Activated CD4-positive, alpha-beta memory T cell treated with anti-CD3 and anti-CD28 coated beads for 36 hours (primary cell): Measurements from ENCODE around the gene TEAD3. TPM values are rescaled to one million over a fixed set of nuclear protein-coding genes. Genes with fewer than 3 reads are reported as not detected.
"Not testable (repeated sequence)": the region's sequence is repeated elsewhere in the genome, so short reads cannot be mapped to it uniquely, and the experiment has no call there.

Experiments
- CTCF ChIA-PET: fragments of 350-600 bp; sonication (Branson Sonifier 250); formaldehyde crosslinking; loops from one replicate; lab custom pipeline; 2021; ENCODE audit warnings: antibody characterized with exemption, inconsistent platforms; lab: Charles Lee
- POLR2A ChIA-PET: fragments of 350-600 bp; sonication (Branson Sonifier 250); formaldehyde crosslinking; loops from one replicate; lab custom pipeline; 2021; ENCODE audit warnings: antibody characterized with exemption; lab: Charles Lee
- DNase-seq: peaks from one replicate; pipeline ENCODE4 v3.0.0-alpha.2; 2020
- H3K27ac Mint-ChIP-seq: one replicate; pipeline ENCODE4 v1.8.0; 2021; ENCODE audit warnings: mixed read lengths
- H3K27me3 Mint-ChIP-seq: one replicate; pipeline ENCODE4 v1.8.0; 2021; ENCODE audit warnings: mixed read lengths
- H3K36me3 Mint-ChIP-seq: one replicate; pipeline ENCODE4 v1.8.0; 2021; ENCODE audit warnings: mixed read lengths
- H3K4me1 Mint-ChIP-seq: one replicate; pipeline ENCODE4 v1.8.0; 2021; ENCODE audit warnings: low read depth, mixed read lengths
- H3K4me3 Mint-ChIP-seq: one replicate; pipeline ENCODE4 v1.8.0; 2021; ENCODE audit warnings: mild to moderate bottlenecking, mixed read lengths
- H3K9me3 Mint-ChIP-seq: one replicate; pipeline ENCODE4 v1.8.0; 2021; ENCODE audit warnings: mixed read lengths
- intact Hi-C: fragments of 100-400 bp; cut with micrococcal nuclease; formaldehyde crosslinking; loops from one replicate; pipeline ENCODE4 v1.15.1; 2023
- total RNA-seq, 2 experiments: library from RNA; stranded (reverse); gene quantifications; one replicate each; pipeline ENCODE4 v1.2.3, GENCODE V29; 2021

TEAD3 gene
- total RNA-seq, 2 experiments from 2014 or later, result 1.8 to 2.2 TPM

DNA sequence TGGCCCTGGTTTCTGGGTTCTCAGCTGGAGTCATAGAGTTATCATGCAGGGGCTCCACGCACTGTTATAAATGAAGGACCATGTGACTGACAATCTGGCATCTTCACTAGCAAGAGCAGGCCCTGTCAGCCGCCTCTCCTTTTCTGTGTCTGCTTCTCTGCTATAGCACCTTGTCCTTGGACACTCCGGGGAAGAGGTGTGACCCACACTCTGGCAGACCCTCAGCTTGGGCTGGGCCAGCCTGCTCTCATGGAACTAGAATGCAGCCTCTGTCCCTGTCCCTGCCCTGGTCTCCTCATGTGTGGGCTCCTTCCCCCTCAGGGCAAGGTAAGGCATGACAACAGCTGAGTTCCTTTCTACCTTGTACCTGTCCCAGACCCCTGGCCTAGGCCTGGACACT lies 55.7 kb downstream of the TEAD3 start:
- Mint-ChIP-seq H3K4me1 (peaks cover 6% of the 10 kb centered on the region), H3K27me3 (no peaks in the 10 kb centered on the region), H3K4me3 (no peak overlapping the region), H3K27ac (no peak overlapping the region), H3K9me3 (no peaks in the 10 kb centered on the region), H3K36me3 (no peaks in the 10 kb centered on the region)
- DNase-seq, result no peak
- CTCF ChIA-PET, result interaction anchor here (1.7 kb wide), 1 partner anchor 9 kb away, joined by 3 read pairs; no protein-coding TSS in a partner anchor
- intact Hi-C loops, result no loop called here
- POLR2A ChIA-PET, result no interaction called here

DNA sequence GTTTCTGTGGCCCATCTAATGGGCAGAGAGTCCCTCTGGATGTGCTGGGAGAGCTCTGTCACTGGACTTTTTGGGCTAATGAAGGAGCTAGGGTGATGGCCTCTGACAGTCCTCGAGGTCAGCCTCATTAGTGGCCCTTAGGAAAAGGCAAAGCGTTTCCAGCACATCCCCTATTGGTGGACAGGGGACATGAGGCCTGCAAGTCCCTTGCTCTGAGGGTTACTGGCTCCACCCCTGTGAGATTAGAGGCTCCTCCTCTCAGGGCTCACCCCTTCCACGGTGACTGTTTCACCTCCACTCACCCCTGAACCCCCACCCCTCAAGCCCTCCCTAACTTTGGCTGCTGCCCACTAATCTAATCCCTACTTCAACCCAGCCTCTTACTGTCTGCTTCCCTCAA lies 57.6 kb downstream of the TEAD3 start:
- Mint-ChIP-seq H3K27ac (no peak overlapping the region), H3K9me3 (no peaks in the 10 kb centered on the region), H3K4me3 (no peak overlapping the region), H3K36me3 (no peaks in the 10 kb centered on the region), H3K4me1 (no peaks in the 10 kb centered on the region), H3K27me3 (no peaks in the 10 kb centered on the region)
- DNase-seq, result no peak
- ChIA-PET POLR2A (no interaction called here), CTCF (no interaction called here)
- intact Hi-C loops, result no loop called here

DNA sequence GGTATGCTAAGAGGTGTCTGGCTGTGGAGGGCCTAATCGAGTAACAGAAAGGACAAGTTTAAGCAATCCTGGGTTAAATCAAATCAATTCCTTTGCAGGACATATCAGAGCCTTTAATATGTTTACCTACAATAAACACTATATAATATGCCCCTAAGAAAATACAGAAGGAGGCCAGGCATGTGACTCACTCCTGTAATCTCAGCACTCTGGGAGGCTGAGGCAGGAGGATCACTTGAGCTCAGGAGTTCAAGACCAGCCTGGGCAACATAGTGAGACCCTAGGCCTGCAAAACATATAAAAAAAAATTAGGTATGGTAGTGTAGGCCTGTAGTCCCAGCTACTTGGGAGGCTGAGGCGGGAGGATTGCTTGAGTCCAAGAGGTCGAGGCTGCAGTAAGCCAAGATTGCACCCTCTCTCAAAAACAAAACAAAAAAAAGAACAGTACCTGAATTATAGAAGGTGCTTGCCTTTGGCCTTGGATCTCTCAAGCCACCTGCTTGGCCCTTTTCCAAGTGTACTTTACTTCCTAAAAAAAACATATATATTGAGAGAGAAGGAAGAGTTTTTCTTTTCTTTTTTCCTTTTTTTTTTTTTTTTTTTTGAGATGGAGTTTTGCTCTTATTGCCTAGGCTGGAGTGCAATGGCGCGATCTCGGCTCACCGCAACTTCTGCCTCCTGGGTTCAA lies 58.4 kb downstream of the TEAD3 start:
- CTCF ChIA-PET, result interaction anchor here (2.1 kb wide), 1 partner anchor 11 kb away, joined by 8 read pairs; no protein-coding TSS in a partner anchor
- H3K4me1 Mint-ChIP-seq, H3K9me3 Mint-ChIP-seq, POLR2A ChIA-PET, intact Hi-C loops, H3K27me3 Mint-ChIP-seq, H3K27ac Mint-ChIP-seq, DNase-seq, H3K4me3 Mint-ChIP-seq, H3K36me3 Mint-ChIP-seq: not testable (repeated sequence)

GRCh38 chr6:35436071-35436857 lies 60.6 kb downstream of the TEAD3 start:
- H3K27me3 Mint-ChIP-seq, result no peaks in the 10 kb centered on the region
- H3K36me3 Mint-ChIP-seq, result no peaks in the 10 kb centered on the region
- no peaks in the 10 kb centered on the region for H3K9me3 Mint-ChIP-seq
- H3K4me3 Mint-ChIP-seq, result no peak overlapping the region
- POLR2A ChIA-PET, result interaction anchor here (0.6 to 1.1 kb wide), 2 partner anchors 20 to 36 kb away, joined by 3 to 7 read pairs; no protein-coding TSS in a partner anchor
- CTCF ChIA-PET, result interaction anchor here (1.2 to 2.1 kb wide), 2 partner anchors 13 to 94 kb away, joined by 7 to 8 read pairs; partner anchors contain the start of gene PPARD
- H3K27ac Mint-ChIP-seq, result no peak overlapping the region
- no peak for DNase-seq
- intact Hi-C loops, result no loop called here
- H3K4me1 Mint-ChIP-seq, result no peaks in the 10 kb centered on the region

- no peak for DNase-seq
- H3K27me3 Mint-ChIP-seq, result no peaks in the 10 kb centered on the region
- no peak overlapping the region for H3K27ac Mint-ChIP-seq
- H3K9me3 Mint-ChIP-seq, result peaks cover under 1% of the 10 kb centered on the region
- POLR2A ChIA-PET, result no interaction called here
- no peaks in the 10 kb centered on the region for H3K36me3 Mint-ChIP-seq
- H3K4me3 Mint-ChIP-seq, result no peak overlapping the region
- H3K4me1 Mint-ChIP-seq, result no peaks in the 10 kb centered on the region
- CTCF ChIA-PET, result interaction anchor here (0.7 to 1.2 kb wide), 2 partner anchors 14 to 93 kb away, joined by 3 to 7 read pairs; partner anchors contain the start of gene PPARD
- intact Hi-C loops, result no loop called here
Measured at GRCh38 chr6:35435074-35435837, 61.6 kb downstream of the TEAD3 start.

DNA sequence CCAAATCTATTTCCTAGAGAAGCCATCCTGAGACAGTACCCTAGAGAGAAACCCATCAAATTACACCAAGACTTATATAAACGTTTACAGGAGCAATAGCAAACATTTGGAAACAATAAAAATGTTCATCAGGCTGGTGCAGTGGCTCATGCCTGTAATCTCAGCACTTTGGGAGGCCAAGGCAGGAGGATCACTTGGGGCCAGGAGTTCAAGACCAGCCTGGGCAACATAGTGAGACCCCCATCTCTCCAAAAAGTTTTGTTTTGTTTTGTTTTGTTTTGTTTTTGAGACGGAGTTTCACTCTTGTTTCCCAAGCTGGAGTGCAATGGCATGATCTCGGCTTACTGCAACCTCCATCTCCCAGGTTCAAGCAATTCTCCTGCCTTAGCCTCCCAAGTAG lies 64.2 kb downstream of the TEAD3 start:
- not testable (repeated sequence) for H3K4me3 Mint-ChIP-seq

GRCh38 chr6:35432291-35432690 lies 64.6 kb downstream of the TEAD3 start:
- intact Hi-C loops, result no loop called here
- H3K36me3 Mint-ChIP-seq, result peaks cover 15% of the 10 kb centered on the region
- ChIA-PET POLR2A (no interaction called here), CTCF (interaction anchor here (1.4 kb wide), 1 partner anchor 17 kb away, joined by 5 read pairs; no protein-coding TSS in a partner anchor)
- DNase-seq, result no peak
- peaks cover 23% of the 10 kb centered on the region for H3K9me3 Mint-ChIP-seq
- H3K4me1 Mint-ChIP-seq, result no peaks in the 10 kb centered on the region
- H3K4me3 Mint-ChIP-seq, result no peak overlapping the region
- no peaks in the 10 kb centered on the region for H3K27me3 Mint-ChIP-seq
- no peak overlapping the region for H3K27ac Mint-ChIP-seq

More for the DNA sequence above, 64.2 kb downstream of the TEAD3 start:
- CTCF ChIA-PET, result interaction anchor here (1.4 kb wide), 1 partner anchor 17 kb away, joined by 5 read pairs; no protein-coding TSS in a partner anchor
- intact Hi-C loops, POLR2A ChIA-PET, H3K4me1 Mint-ChIP-seq, H3K27me3 Mint-ChIP-seq, H3K27ac Mint-ChIP-seq, DNase-seq: not testable (repeated sequence)
- H3K9me3 Mint-ChIP-seq, result peaks cover 23% of the 10 kb centered on the region
- peaks cover 15% of the 10 kb centered on the region for H3K36me3 Mint-ChIP-seq

- Mint-ChIP-seq H3K27ac (no peak overlapping the region), H3K9me3 (peaks cover 23% of the 10 kb centered on the region), H3K27me3 (no peaks in the 10 kb centered on the region), H3K4me1 (no peaks in the 10 kb centered on the region), H3K4me3 (no peak overlapping the region), H3K36me3 (peaks cover 34% of the 10 kb centered on the region)
- POLR2A ChIA-PET, result no interaction called here
- DNase-seq, result no peak
- intact Hi-C loops, result no loop called here
- CTCF ChIA-PET, result interaction anchor here (0.7 kb wide), 2 partner anchors 10 to 188 kb away, joined by 4 read pairs; no protein-coding TSS in a partner anchor
Measured at GRCh38 chr6:35429463-35429862, 67.4 kb downstream of the TEAD3 start.

DNA sequence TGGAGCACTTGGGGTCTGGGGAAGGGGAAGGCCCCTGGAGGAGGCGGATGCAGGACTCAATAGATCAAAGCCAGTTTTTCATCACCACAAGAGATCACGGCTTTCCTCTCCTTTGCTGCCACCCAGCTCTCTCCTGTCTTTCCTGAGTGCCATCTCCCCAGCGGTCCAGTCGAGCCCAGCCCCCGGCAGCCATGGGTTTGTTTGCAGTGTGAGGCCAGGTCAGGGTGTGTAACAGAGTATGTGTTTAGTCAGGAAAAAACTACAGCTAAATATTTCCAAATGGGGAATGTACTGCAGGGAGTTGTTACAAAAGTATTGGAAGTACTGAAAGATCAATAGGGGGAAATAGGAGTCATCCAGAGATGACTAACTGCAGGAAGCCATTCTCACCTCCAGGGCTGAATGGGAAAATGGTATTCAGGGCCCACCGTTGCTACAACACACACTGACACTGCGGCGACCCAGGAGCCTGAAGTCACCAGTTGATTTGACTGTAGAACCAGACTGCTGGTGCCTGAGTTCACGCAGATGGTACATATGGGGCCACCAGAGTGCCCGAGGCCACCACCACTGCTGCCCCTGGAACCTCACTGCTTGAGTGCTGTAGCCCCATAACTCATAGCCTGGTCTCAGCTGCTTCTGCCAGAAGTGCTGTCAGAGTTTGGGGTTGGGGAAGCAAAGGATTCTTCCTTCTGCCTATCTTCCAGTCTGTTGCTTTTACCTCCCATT lies 68.3 kb downstream of the TEAD3 start:
- Mint-ChIP-seq H3K36me3 (peaks cover 34% of the 10 kb centered on the region), H3K9me3 (peaks cover 23% of the 10 kb centered on the region), H3K4me1 (no peaks in the 10 kb centered on the region), H3K27me3 (no peaks in the 10 kb centered on the region), H3K27ac (no peak overlapping the region), H3K4me3 (no peak overlapping the region)
- no peak for DNase-seq
- ChIA-PET POLR2A (no interaction called here), CTCF (interaction anchor here (0.6 kb wide), 2 partner anchors 94 to 127 kb away, joined by 3 read pairs; no protein-coding TSS in a partner anchor)
- intact Hi-C loops, result no loop called here

DNA sequence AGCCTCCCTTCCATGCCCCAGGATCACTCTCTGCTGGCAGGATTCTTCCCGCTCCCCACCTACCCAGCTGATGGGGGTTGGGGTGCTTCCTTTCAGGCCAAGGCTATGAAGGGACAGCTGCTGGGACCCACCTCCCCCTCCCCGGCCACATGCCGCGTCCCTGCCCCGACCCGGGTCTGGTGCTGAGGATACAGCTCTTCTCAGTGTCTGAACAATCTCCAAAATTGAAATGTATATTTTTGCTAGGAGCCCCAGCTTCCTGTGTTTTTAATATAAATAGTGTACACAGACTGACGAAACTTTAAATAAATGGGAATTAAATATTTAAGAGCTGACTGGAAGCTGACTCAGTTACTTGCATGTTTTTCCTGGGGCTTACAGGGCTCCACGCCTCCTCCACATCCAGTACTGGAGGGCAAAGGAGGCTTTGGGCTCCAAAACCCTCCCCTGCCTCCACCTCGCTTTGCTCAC lies 69.0 kb downstream of the TEAD3 start:
- no peak for DNase-seq
- CTCF ChIA-PET, result interaction anchor here (0.6 kb wide), 1 partner anchor 95 kb away, joined by 3 read pairs; no protein-coding TSS in a partner anchor
- peaks cover 23% of the 10 kb centered on the region for H3K9me3 Mint-ChIP-seq
- H3K27me3 Mint-ChIP-seq, result no peaks in the 10 kb centered on the region
- no peak overlapping the region for H3K27ac Mint-ChIP-seq
- H3K36me3 Mint-ChIP-seq, result peaks cover 34% of the 10 kb centered on the region
- H3K4me1 Mint-ChIP-seq, result no peaks in the 10 kb centered on the region
- intact Hi-C loops, result no loop called here
- POLR2A ChIA-PET, result no interaction called here
- H3K4me3 Mint-ChIP-seq, result no peak overlapping the region

GRCh38 chr6:35427435-35427834 lies 69.4 kb downstream of the TEAD3 start:
- Mint-ChIP-seq H3K4me1 (no peaks in the 10 kb centered on the region), H3K9me3 (peaks cover 23% of the 10 kb centered on the region), H3K36me3 (peaks cover 36% of the 10 kb centered on the region), H3K4me3 (no peak overlapping the region), H3K27me3 (no peaks in the 10 kb centered on the region), H3K27ac (no peak overlapping the region)
- intact Hi-C loops, result no loop called here
- ChIA-PET CTCF (no interaction called here), POLR2A (no interaction called here)
- no peak for DNase-seq
